HepG2 (cell line): ENCODE data around the gene HPS4. TPM values are rescaled to one million over a fixed set of nuclear protein-coding genes. Genes with fewer than 3 reads are reported as not detected.

ENCODE experiments used
- ATAC-seq: fragments of 200-7000 bp; cut with Tn5 transposase; 3 replicates; pipeline ENCODE4 v1.9.1; 2020; ENCODE audit warnings: mild to moderate bottlenecking, moderate library complexity
- BruUV-seq: library from RNA; stranded (reverse); fragments of 400-500 nt; replicated peaks from 2 replicates; lab custom pipeline; 2021; lab: Mats Ljungman, UMichigan
- CTCF ChIA-PET: fragments of 300-600 bp; formaldehyde crosslinking; extraction: SDS; loops from one replicate; lab custom pipeline; 2021; ENCODE audit warnings: low total read pairs, inconsistent platforms, low intra/inter-chr PET ratio; lab: Yijun Ruan, JAX
- POLR2A ChIA-PET: fragments of 350-600 bp; sonication (Branson Sonifier 250); formaldehyde crosslinking; loops from one replicate; lab custom pipeline; 2020; ENCODE audit warnings: antibody characterized with exemption, inconsistent platforms; lab: Yijun Ruan, JAX
- DNase-seq: peaks from one replicate; pipeline ENCODE4 v3.0.0-alpha.2; 2015; ENCODE audit warnings: low spot score
- FAIRE-seq: peaks from 3 replicates; lab custom pipeline; 2011; peaks lifted over from hg19 to GRCh38; lab: Jason Lieb, UNC
- H2AFZ ChIP-seq: one replicate; pipeline ENCODE4 v1.6.1; 2011; ENCODE audit warnings: low read length, inconsistent platforms
- H3K27ac ChIP-seq: fragments of 300-600 bp; 3 replicates; pipeline ENCODE4 v1.8.0; 2011; ENCODE audit warnings: mixed run types, mild to moderate bottlenecking, mixed read lengths, low read length, inconsistent platforms; ENCODE audit not compliant: insufficient read depth; ENCODE audit errors: extremely low read length
- H3K27me3 ChIP-seq, 2 experiments: fragments of 200-600 bp in 1 of 2; 2 replicates in 1 of 2; 3 replicates in 1 of 2; pipeline versions ENCODE4 v1.6.0 to v1.8.0; 2011; ENCODE audit warnings: low read length in 2 of 2, mild to moderate bottlenecking in 2 of 2, moderate library complexity in 2 of 2, inconsistent platforms in 1 of 2; ENCODE audit not compliant: insufficient read depth in 2 of 2, control insufficient read depth in 1 of 2
- H3K36me3 ChIP-seq, 2 experiments: fragments of 200-600 bp in 1 of 2; replicated peaks in 1 of 2; 2 replicates in 1 of 2; 3 replicates in 1 of 2; pipeline versions ENCODE4 v1.5.1 to v1.8.0; 2011; ENCODE audit warnings: low read length in 2 of 2, inconsistent platforms in 1 of 2; ENCODE audit not compliant: insufficient read depth in 2 of 2, control insufficient read depth in 1 of 2
- H3K4me1 ChIP-seq: 2 replicates; pipeline ENCODE4 v1.5.1; 2012; ENCODE audit warnings: low read length, inconsistent platforms; ENCODE audit not compliant: insufficient read depth
- H3K4me2 ChIP-seq: 2 replicates; pipeline ENCODE4 v1.6.0; 2011; ENCODE audit warnings: low read depth, low read length, inconsistent platforms
- H3K4me3 ChIP-seq, 3 experiments: fragments of 200-600 bp in 1 of 3; sonication (generic), shearing (Covaris generic) in 1 of 3; replicated peaks in 1 of 3; 2 replicates each; pipeline ENCODE4 v1.5.1; 2011 to 2016; ENCODE audit warnings: low read length in 3 of 3, inconsistent platforms in 2 of 3, low read depth in 2 of 3, mild to moderate bottlenecking in 2 of 3, control low read depth in 1 of 3, mixed read lengths in 1 of 3; ENCODE audit not compliant: insufficient read depth in 1 of 3
- H3K79me2 ChIP-seq: one replicate; pipeline ENCODE4 v1.6.1; 2011; ENCODE audit warnings: low read length, inconsistent platforms; ENCODE audit not compliant: insufficient read depth
- H3K9ac ChIP-seq: 2 replicates; pipeline ENCODE4 v1.6.0; 2011; ENCODE audit warnings: mild to moderate bottlenecking, low read depth, low read length, inconsistent platforms; ENCODE audit not compliant: insufficient read depth
- H3K9me3 ChIP-seq: 2 replicates; pipeline ENCODE4 v1.5.1; 2012; ENCODE audit warnings: mild to moderate bottlenecking, low read length
- H4K20me1 ChIP-seq: 2 replicates; pipeline ENCODE4 v1.6.0; 2011; ENCODE audit warnings: inconsistent platforms, mild to moderate bottlenecking, low read length, moderate library complexity; ENCODE audit not compliant: insufficient read depth
- CBX5 ChIP-seq: sonication (generic); formaldehyde crosslinking; IDR thresholded peaks from 2 replicates; pipeline ENCODE4 v1.4.0; 2020; ENCODE audit warnings: missing genetic modification reagents, borderline replicate concordance
- RORA ChIP-seq: sonication (generic); formaldehyde crosslinking; IDR thresholded peaks from 2 replicates; pipeline ENCODE4 v1.5.0; 2020; ENCODE audit warnings: mild to moderate bottlenecking, missing genetic modification reagents, moderate library complexity
- TP53 ChIP-seq: sonication (generic); formaldehyde crosslinking; conservative IDR thresholded peaks from 2 replicates; pipeline ENCODE4 v1.4.0; 2020; ENCODE audit warnings: missing genetic modification reagents
- ZNF280D ChIP-seq: sonication (generic); formaldehyde crosslinking; IDR thresholded peaks from 2 replicates; pipeline ENCODE4 v1.5.1; 2020; ENCODE audit warnings: mild to moderate bottlenecking, missing genetic modification reagents
- WGBS: methylation state at CpG from one replicate; pipeline ENCODE4 v1.1.6; 2017; ENCODE audit warnings: low lambda C conversion rate; 5-methylcytosine and 5-hydroxymethylcytosine counted together
- in situ Hi-C: cut with HindIII; loops from 2 replicates; pipeline ENCODE4 v1.10.0; 2017; ENCODE audit warnings: low pct_unique_long_range_greater_than_20kb; ENCODE audit not compliant: extremely low pct_ligation_motif_present
- intact Hi-C: fragments of 100-400 bp; cut with micrococcal nuclease; formaldehyde crosslinking; loops from one replicate; pipeline ENCODE4 v1.10.0; 2022; ENCODE audit not compliant: unreplicated experiment
- polyA plus RNA-seq, 8 experiments: library from polyadenylated mRNA; depleted of rRNA in 3 of 8; stranded (reverse) in 7 of 8; unstranded in 1 of 8; fragments of >200 nt; fragmentation: Illumina TruSeq in 4 of 8; extraction: Trizol in 4 of 8; gene quantifications; 2 replicates each; pipeline versions ENCODE4 v1.2.1 to v1.2.3, GENCODE V29; 2011 to 2016; ENCODE audit warnings: low read depth in 4 of 8, missing spikeins in 1 of 8, mixed read lengths in 1 of 8; ENCODE audit not compliant: insufficient read depth in 1 of 8
- total RNA-seq, 5 experiments: library from RNA; depleted of rRNA; stranded (reverse); fragments of >200 nt; fragmentation: Illumina TruSeq; extraction: Trizol; gene quantifications; 2 replicates each; pipeline ENCODE4 v1.2.3, GENCODE V29; 2016; ENCODE audit warnings: low read depth in 1 of 5

HPS4 gene
- total and polyA plus RNA-seq, 2 of the 13 experiments (the other 11 are each of a cell fraction or from before 2014, with no cell fraction given): 27.4 to 34.0 TPM

GRCh38 chr22:26443901-26444690 lies 39.5 kb downstream of the HPS4 start:
- Histone ChIP-seq H3K9me3 (no peaks in the 10 kb centered on the region), H3K36me3 (no peaks in the 10 kb centered on the region), H2AFZ (no peak overlapping the region), H4K20me1 (no peaks in the 10 kb centered on the region), H3K27me3 (no peaks in the 10 kb centered on the region; a peak in 1 of 5 replicates), H3K9ac (no peak overlapping the region), H3K4me2 (no peak overlapping the region), H3K4me1 (no peaks in the 10 kb centered on the region), H3K79me2 (no peaks in the 10 kb centered on the region), H3K27ac (no peak overlapping the region), H3K4me3 (no peak overlapping the region)
- in situ Hi-C loops (no loop called here), intact Hi-C loops (no loop called here)
- FAIRE-seq (no peak), ATAC-seq (no peak), DNase-seq (no peak)
- TF ChIP-seq CBX5 (CRISPR knock-in tag) (no peak), RORA (CRISPR knock-in tag) (no peak), ZNF280D (CRISPR knock-in tag) (no peak), TP53 (CRISPR knock-in tag) (no peak)
- POLR2A ChIA-PET: no interaction called here
- WGBS: 57% methylated on average over 16 of the region's 16 CpGs
- no TSS peak for BruUV-seq
- CTCF ChIA-PET: no interaction called here
